ENCODE measurements around the gene STARD4.

Gene STARD4

GRCh38 chr5:111512375-111513130 is at the start of gene STARD4:
Gene STARD4 (minus strand): TSS chr5:111512535. CDS start chr5:111507433, 5,102 bp downstream.
- DNase-seq, result peak; percentile 90

- no peak for DNase-seq
These were observed 47.3 kb upstream of the STARD4 start for GRCh38 chr5:111559680-111560079.

- DNase-seq, result no peak
These were observed 45.4 kb upstream of the STARD4 start for GRCh38 chr5:111557686-111558085.

GRCh38 chr5:111557111-111557510 is 44.8 kb upstream of the STARD4 start:
- DNase-seq, result no peak

GRCh38 chr5:111556501-111556900 is 44.2 kb upstream of the STARD4 start:
- DNase-seq, result no peak

GRCh38 chr5:111555760-111556159 is 43.4 kb upstream of the STARD4 start:
- DNase-seq, result no peak

- DNase-seq, result no peak
These were observed 41.5 kb upstream of the STARD4 start for GRCh38 chr5:111553868-111554267.

- DNase-seq, result no peak
These were observed 40.6 kb upstream of the STARD4 start for GRCh38 chr5:111552896-111553295.

- DNase-seq, result no peak
These were observed 40.2 kb upstream of the STARD4 start for GRCh38 chr5:111552492-111552891.

GRCh38 chr5:111551569-111552275 is 39.4 kb upstream of the STARD4 start:
- no peak for DNase-seq

- DNase-seq, result no peak
These were observed 38.8 kb upstream of the STARD4 start for GRCh38 chr5:111551161-111551560.

- DNase-seq, result peak; percentile 49
These were observed 38.1 kb upstream of the STARD4 start for GRCh38 chr5:111550282-111551020.

- no peak for DNase-seq
These were observed 36.8 kb upstream of the STARD4 start for GRCh38 chr5:111548992-111549649.

- DNase-seq, result no peak
These were observed 36.1 kb upstream of the STARD4 start for GRCh38 chr5:111548348-111548950.

- no peak for DNase-seq
These were observed 32.7 kb upstream of the STARD4 start for GRCh38 chr5:111545031-111545430.

GRCh38 chr5:111537141-111538024 is 25.0 kb upstream of the STARD4 start:
- no peak for DNase-seq

GRCh38 chr5:111535879-111536549 is 23.7 kb upstream of the STARD4 start:
- DNase-seq, result no peak

GRCh38 chr5:111532886-111533582 is 20.7 kb upstream of the STARD4 start:
- no peak for DNase-seq

- DNase-seq, result no peak
These were observed 18.0 kb upstream of the STARD4 start for GRCh38 chr5:111530298-111530740.

GRCh38 chr5:111528056-111528455 is 15.7 kb upstream of the STARD4 start:
- no peak for DNase-seq

All from NCI-H748 treated with DMSO at 0.1 percent for 48 hours (cell line).